Measurements from ENCODE around the gene UNKL. TPM values are rescaled to one million over a fixed set of nuclear protein-coding genes. Genes with fewer than 3 reads are reported as not detected.

The UNKL gene
- total RNA-seq, 1 donor from 2014 or later = 144 TPM

DNA sequence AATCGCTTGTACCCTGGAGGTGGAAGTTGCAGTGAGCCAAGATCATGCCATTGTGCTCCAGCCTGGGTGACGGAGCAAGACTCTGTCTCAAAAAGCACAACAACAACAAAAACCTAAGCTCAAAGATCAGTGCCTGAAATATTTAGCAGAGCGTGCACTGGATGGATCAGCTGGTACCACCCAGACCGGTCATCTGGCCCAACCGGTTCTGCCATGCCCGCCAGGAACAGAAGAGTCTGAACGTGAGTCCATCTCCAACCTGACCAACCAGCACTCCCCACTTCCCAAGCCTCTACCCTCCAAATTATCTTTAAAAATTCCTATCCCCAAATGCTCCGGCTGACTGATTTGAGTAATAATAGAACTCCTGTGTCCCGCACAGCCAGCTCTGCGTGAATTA lies 7.6 kb upstream of the UNKL start:
- peak overlapping the region; percentile 93 for H3K27ac ChIP-seq
- no peaks in the 10 kb centered on the region for H3K9me3 ChIP-seq
- TF ChIP-seq, protein P1, sequence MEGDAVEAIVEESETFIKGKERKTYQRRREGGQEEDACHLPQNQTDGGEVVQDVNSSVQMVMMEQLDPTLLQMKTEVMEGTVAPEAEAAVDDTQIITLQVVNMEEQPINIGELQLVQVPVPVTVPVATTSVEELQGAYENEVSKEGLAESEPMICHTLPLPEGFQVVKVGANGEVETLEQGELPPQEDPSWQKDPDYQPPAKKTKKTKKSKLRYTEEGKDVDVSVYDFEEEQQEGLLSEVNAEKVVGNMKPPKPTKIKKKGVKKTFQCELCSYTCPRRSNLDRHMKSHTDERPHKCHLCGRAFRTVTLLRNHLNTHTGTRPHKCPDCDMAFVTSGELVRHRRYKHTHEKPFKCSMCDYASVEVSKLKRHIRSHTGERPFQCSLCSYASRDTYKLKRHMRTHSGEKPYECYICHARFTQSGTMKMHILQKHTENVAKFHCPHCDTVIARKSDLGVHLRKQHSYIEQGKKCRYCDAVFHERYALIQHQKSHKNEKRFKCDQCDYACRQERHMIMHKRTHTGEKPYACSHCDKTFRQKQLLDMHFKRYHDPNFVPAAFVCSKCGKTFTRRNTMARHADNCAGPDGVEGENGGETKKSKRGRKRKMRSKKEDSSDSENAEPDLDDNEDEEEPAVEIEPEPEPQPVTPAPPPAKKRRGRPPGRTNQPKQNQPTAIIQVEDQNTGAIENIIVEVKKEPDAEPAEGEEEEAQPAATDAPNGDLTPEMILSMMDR (IDR thresholded peaks at IDR 0.05) = no peak
- no peaks in the 10 kb centered on the region for H3K27me3 ChIP-seq
- no peaks in the 10 kb centered on the region for H3K36me3 ChIP-seq
- H3K4me3 ChIP-seq = no peak overlapping the region
- peaks cover 7 to 16% of the 10 kb centered on the region in 2 donors for H3K4me1 ChIP-seq
- DNase-seq (ENCODE audit: low spot score in 2 of 2) = no peak
- intact Hi-C loops (cut with DNase I) = loop anchor here (5.0 kb wide), 2 partner anchors 70 to 285 kb away; partner anchors contain the start of genes GNPTG, MAPK8IP3 and TSR3

DNA sequence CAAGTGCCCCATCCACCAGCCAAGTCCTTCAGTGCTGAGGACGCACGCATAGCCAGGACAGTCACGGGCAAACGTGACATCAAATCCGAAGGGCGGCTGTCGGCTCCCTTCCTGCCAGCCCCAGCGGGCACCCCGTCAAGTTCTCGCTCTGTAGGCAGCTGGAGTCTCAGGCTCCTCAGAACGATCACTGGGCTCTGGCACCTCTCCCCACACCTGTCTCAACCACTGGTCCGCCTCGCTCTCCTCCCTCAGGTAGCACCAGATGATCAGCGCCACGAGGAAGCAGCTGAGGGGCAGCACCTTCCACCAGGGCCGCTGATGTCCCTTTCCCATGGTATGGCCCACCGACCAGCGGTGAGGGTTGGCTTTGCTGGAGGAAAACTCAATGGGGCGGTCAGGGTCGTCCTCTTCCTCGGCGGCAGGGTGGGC lies 5.6 kb upstream of the UNKL start:
- no peak for DNase-seq (ENCODE audit: low spot score in 2 of 2)
- H3K4me3 ChIP-seq = peak overlapping the region; percentile 65 to 70
- no peaks in the 10 kb centered on the region for H3K27me3 ChIP-seq
- TF ChIP-seq, protein P1 (IDR thresholded peaks at IDR 0.05) = no peak
- intact Hi-C loops (cut with DNase I) = loop anchor here (1.0 to 5.0 kb wide), 5 partner anchors 55 to 287 kb away; partner anchors contain the start of genes CLCN7, CRAMP1, GNPTG and IFT140
- H3K27ac ChIP-seq = peak overlapping the region; percentile 93
- no peaks in the 10 kb centered on the region for H3K36me3 ChIP-seq
- H3K9me3 ChIP-seq = no peaks in the 10 kb centered on the region
- peaks cover 7 to 16% of the 10 kb centered on the region in 2 donors for H3K4me1 ChIP-seq

DNA sequence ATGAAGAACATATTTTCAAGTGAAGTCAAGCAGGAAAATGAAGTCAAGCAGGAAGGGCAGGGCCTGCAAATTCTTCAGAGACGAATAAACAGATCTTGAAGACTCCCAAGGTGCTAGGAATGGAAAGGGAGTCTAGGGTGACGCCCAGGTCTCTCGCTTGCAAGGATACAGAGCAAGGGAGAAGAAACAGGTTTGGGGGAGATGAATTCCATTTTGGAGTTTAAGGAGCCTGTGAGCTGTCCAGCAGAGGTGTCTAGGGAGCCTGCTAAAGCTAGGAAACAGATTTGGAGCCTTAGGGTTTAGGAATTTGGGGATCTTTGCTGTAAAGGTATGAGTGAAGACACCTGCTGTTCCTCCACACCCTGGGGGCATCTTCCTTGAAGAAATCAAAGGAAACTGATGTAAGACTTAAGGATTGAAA lies 2.0 kb upstream of the UNKL start:
- Histone ChIP-seq H3K4me3 (no peak overlapping the region), H3K27ac (no peak overlapping the region), H3K27me3 (no peaks in the 10 kb centered on the region), H3K4me1 (peaks cover 7 to 15% of the 10 kb centered on the region in 2 donors), H3K36me3 (no peaks in the 10 kb centered on the region), H3K9me3 (no peaks in the 10 kb centered on the region)
- TF ChIP-seq, protein P1 (IDR thresholded peaks at IDR 0.05) = no peak
- DNase-seq (ENCODE audit: low spot score in 2 of 2) = no peak
- intact Hi-C loops (cut with DNase I) = no loop called here

DNA sequence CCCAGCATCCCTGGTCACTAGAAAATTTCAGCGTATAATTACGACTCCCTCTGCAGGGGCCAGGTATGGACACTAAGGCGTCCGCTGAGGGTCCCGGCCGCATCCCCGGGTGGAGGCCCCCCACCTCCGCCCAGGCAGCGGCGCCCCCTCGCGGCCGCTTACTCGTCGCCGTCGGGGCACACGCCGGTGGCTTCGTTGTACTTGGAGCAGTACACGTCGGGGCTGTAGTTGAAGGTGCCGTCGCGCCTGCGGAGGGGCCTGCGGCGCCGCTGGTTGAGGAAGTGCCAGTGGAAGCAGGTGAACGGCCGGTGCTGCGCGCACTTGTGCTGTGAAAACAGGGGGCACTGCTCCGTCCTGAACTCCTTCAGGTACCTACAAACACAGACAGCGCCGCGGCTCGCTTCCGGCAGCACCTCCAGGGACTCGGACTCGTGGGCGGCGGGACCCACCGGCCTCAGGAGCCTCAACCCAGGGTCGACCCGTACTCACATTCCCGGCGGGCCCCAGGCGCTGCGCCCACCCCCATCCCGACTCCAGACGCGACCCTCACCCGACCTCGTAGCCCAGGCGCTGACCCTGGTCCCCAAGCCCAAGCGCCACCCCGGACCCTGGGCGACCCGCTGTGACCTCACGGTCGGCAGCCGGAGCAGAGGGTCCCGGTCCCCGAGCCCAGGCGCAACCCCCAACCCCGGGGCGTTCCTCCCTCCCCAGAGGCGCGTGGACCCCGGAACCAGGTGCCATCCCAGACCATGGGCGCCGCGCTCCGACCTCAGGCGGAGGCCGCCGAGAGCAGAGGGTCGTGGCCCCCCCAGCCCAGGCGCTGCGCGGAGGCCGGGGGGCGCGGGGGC lies 596 bp downstream of the UNKL start:
- H3K9me3 ChIP-seq = no peaks in the 10 kb centered on the region
- peaks cover 0 to 2% of the 10 kb centered on the region in 2 donors for H3K4me1 ChIP-seq
- no peaks in the 10 kb centered on the region for H3K27me3 ChIP-seq
- DNase-seq (ENCODE audit: low spot score in 2 of 2) = peak in 1 of 2 donors; percentile 71
- TF ChIP-seq, protein P1 (IDR thresholded peaks at IDR 0.05) = peak; percentile 50 to 61 (median 53)
- intact Hi-C loops (cut with DNase I) = no loop called here
- peaks cover 0 to 9% of the 10 kb centered on the region in 2 donors for H3K36me3 ChIP-seq
- peak overlapping the region; percentile 71 to 83 for H3K4me3 ChIP-seq
- peak overlapping the region; percentile 81 to 88 for H3K27ac ChIP-seq

DNA sequence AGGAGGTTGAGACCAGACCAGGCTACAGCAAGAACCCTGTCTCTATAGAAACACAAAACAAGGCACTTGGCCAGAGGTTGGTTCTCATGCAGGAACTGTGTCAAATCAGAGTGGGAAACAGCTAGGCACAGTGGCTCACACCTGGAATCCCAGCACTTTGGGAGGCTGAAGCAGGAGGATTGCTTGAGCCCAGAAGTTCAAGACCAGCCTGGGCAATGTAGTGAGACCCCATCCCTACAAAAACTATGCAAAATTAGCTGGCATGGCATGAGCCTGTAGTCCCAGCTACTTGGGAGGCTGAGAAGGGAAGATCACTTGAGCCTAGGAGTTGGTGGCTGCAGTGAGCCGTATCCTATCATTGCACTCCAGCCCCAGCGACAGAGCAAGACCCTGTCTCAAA lies 1.7 kb downstream of the UNKL start:
- Histone ChIP-seq H3K36me3 (peaks cover 0 to 9% of the 10 kb centered on the region in 2 donors), H3K4me1 (peaks cover 0 to 7% of the 10 kb centered on the region in 2 donors), H3K27ac (no peak overlapping the region), H3K27me3 (no peaks in the 10 kb centered on the region), H3K4me3 (no peak overlapping the region), H3K9me3 (no peaks in the 10 kb centered on the region)
- intact Hi-C loops (cut with DNase I) = no loop called here
- no peak for DNase-seq (ENCODE audit: low spot score in 2 of 2)
- TF ChIP-seq, protein P1 (IDR thresholded peaks at IDR 0.05) = no peak

All from ascending aorta (tissue), 2 donors.